ENCODE results near the gene PRKCH.

Gene PRKCH

GRCh38 chr14:61494018-61494417 lies 172.6 kb downstream of the PRKCH start (continued):
- no peak for TF ChIP-seq ZNF473 (tag by site-specific recombination; IDR thresholded peaks at IDR 0.05)
- TF ChIP-seq SP3 (tag by site-specific recombination; IDR thresholded peaks at IDR 0.05): no peak
- no peak for TF ChIP-seq ZNF624 (tag by site-specific recombination; IDR thresholded peaks at IDR 0.05)
- TF ChIP-seq ZNF843 (tag by site-specific recombination; IDR thresholded peaks at IDR 0.05): no peak

GRCh38 chr14:61495809-61496208 lies 174.4 kb downstream of the PRKCH start:
- Histone ChIP-seq H3K9me3 (ENCODE audit: control insufficient read depth, insufficient read depth, low read depth, low read length) (no peaks in the 10 kb centered on the region), H3K27ac (ENCODE audit: extremely low read depth, low read depth, low read length) (no peak overlapping the region), H3K36me3 (ENCODE audit: control insufficient read depth in 2 of 2, insufficient read depth in 1 of 2, low read length in 2 of 2) (no peaks in the 10 kb centered on the region), H3K4me3 (ENCODE audit: low read depth, low read length) (no peak overlapping the region), H3K4me1 (ENCODE audit: control insufficient read depth, insufficient read depth, low read length) (no peaks in the 10 kb centered on the region)
- ChIA-PET POLR2A (no interaction called here), CTCF (interaction anchor here (0.7 kb wide), 1 partner anchor 35 kb away, joined by 3 read pairs; no protein-coding TSS in a partner anchor)
- TF ChIP-seq ZNF202 (tag by site-specific recombination; IDR thresholded peaks at IDR 0.05; ENCODE audit: borderline replicate concordance) (no peak), KLF8 (tag by site-specific recombination; IDR thresholded peaks at IDR 0.05) (no peak), ZNF416 (tag by site-specific recombination; IDR thresholded peaks at IDR 0.05) (no peak), ZBTB44 (tag by site-specific recombination; IDR thresholded peaks at IDR 0.05) (no peak), ZNF366 (tag by site-specific recombination; conservative IDR thresholded peaks at IDR 0.05) (no peak), ZNF670 (tag by site-specific recombination; IDR thresholded peaks at IDR 0.05; ENCODE audit: low read depth) (no peak), ZNF707 (tag by site-specific recombination; IDR thresholded peaks at IDR 0.05) (no peak), IKZF3 (tag by site-specific recombination; IDR thresholded peaks at IDR 0.05) (no peak), HIC1 (tag by site-specific recombination; IDR thresholded peaks at IDR 0.05) (no peak), ZNF140 (tag by site-specific recombination; IDR thresholded peaks at IDR 0.05) (no peak), ZNF513 (tag by site-specific recombination; IDR thresholded peaks at IDR 0.05) (no peak)

GRCh38 chr14:61498303-61498702 lies 176.9 kb downstream of the PRKCH start:
- ChIA-PET POLR2A (interaction anchor here (1.2 kb wide), 1 partner anchor 197 kb away, joined by 4 read pairs; no protein-coding TSS in a partner anchor), CTCF (interaction anchor here (0.6 kb wide), 1 partner anchor 104 kb away, joined by 3 read pairs; no protein-coding TSS in a partner anchor)
- H3K27ac ChIP-seq (ENCODE audit: extremely low read depth, low read depth, low read length): no peak overlapping the region
- H3K36me3 ChIP-seq (ENCODE audit: control insufficient read depth in 2 of 2, insufficient read depth in 1 of 2, low read length in 2 of 2): no peaks in the 10 kb centered on the region
- TF ChIP-seq ZNF544 (tag by site-specific recombination; IDR thresholded peaks at IDR 0.05) (no peak), ZIC2 (tag by site-specific recombination; IDR thresholded peaks at IDR 0.05) (peak; percentile 76)
- H3K9me3 ChIP-seq (ENCODE audit: control insufficient read depth, insufficient read depth, low read depth, low read length): no peaks in the 10 kb centered on the region
- no peak overlapping the region for H3K4me3 ChIP-seq (ENCODE audit: low read depth, low read length)
- no peaks in the 10 kb centered on the region for H3K4me1 ChIP-seq (ENCODE audit: control insufficient read depth, insufficient read depth, low read length)
